Left lung (tissue), 10 donors: ENCODE measurements around the gene MALRD1. TPM values are rescaled to one million over a fixed set of nuclear protein-coding genes. Genes with fewer than 3 reads are reported as not detected.

ENCODE experiments used
- ATAC-seq: fragments of 200-7000 bp; cut with Tn5 transposase; one replicate; pipeline ENCODE4 v1.9.1; 2020; ENCODE audit warnings: moderate library complexity
- DNase-seq, 4 donors: peaks; one replicate each; pipeline ENCODE4 v3.0.0-alpha.2; 2013 to 2020
- H3K27ac ChIP-seq, 2 donors: fragments of 200-600 bp; sonication (generic) in 1 of 2; one replicate each; pipeline versions ENCODE4 v1.5.0 to v1.8.0; 2020 to 2021
- H3K27me3 ChIP-seq, 2 donors: fragments of 200-600 bp; sonication (generic) in 1 of 2; one replicate each; pipeline versions ENCODE4 v1.5.0 to v1.8.0; 2020 to 2021
- H3K36me3 ChIP-seq, 2 donors: fragments of 200-600 bp; sonication (generic) in 1 of 2; one replicate each; pipeline versions ENCODE4 v1.5.0 to v1.8.0; 2020 to 2021
- H3K4me1 ChIP-seq, 2 donors: fragments of 200-600 bp; one replicate each; pipeline ENCODE4 v1.8.0; 2021
- H3K4me3 ChIP-seq, 2 donors: fragments of 200-600 bp; sonication (generic) in 1 of 2; one replicate each; pipeline versions ENCODE4 v1.5.0 to v1.8.0; 2020 to 2021; ENCODE audit warnings: mild to moderate bottlenecking in 1 of 2
- H3K9me3 ChIP-seq, 2 donors: fragments of 200-600 bp; sonication (generic) in 1 of 2; one replicate each; pipeline versions ENCODE4 v1.5.0 to v1.8.0; 2020 to 2021
- CTCF ChIP-seq, 2 donors: fragments of 200-600 bp; sonication (generic) in 1 of 2; IDR thresholded peaks; one replicate each; pipeline versions ENCODE4 v1.5.0 to v1.8.0; 2021; ENCODE audit warnings: antibody characterized with exemption in 2 of 2
- intact Hi-C, 2 donors: fragments of 100-400 bp; cut with DNase I; formaldehyde crosslinking; loops; one replicate each; pipeline versions ENCODE4 v1.11.2 to v1.14.2; 2022
- polyA plus RNA-seq, 6 donors: library from polyadenylated mRNA; unstranded; fragments of 120-200 nt; gene quantifications; one replicate each; pipeline ENCODE4 v1.2.1, GENCODE V29; 2013; ENCODE audit not compliant: insufficient read length in 6 of 6
- total RNA-seq, 2 donors: library from RNA; stranded (reverse); fragmentation: NEBNext Ultra II Directional; extraction: Animal tissue kit (Norgen Biotek cat#: 25700); gene quantifications; one replicate each; pipeline ENCODE4 v1.2.1, GENCODE V29; 2021
- donor health status: DM: no; HTN: yes; CAD: no.
- donor health status: DM: no; HTN: no; CAD: no.

The MALRD1 gene
- total and polyA plus RNA-seq, 8 donors, result 2.6 to 12.3 (median 6.9) TPM

- H3K4me3 ChIP-seq, result no peak overlapping the region
- no peak for DNase-seq
- no peaks in the 10 kb centered on the region for H3K27me3 ChIP-seq
- no peaks in the 10 kb centered on the region for H3K36me3 ChIP-seq
- no peak for ATAC-seq
- H3K9me3 ChIP-seq, result peaks cover 0 to 2% of the 10 kb centered on the region in 2 donors
- no peaks in the 10 kb centered on the region for H3K4me1 ChIP-seq
- H3K27ac ChIP-seq, result no peak overlapping the region
- intact Hi-C loops, result no loop called here
- no peak for TF ChIP-seq CTCF (IDR thresholded peaks at IDR 0.05)
These were observed 611.5 kb downstream of the MALRD1 start for GRCh38 chr10:19659920-19660655.

- Histone ChIP-seq H3K4me3 (no peak overlapping the region), H3K27me3 (no peaks in the 10 kb centered on the region), H3K36me3 (no peaks in the 10 kb centered on the region), H3K27ac (no peak overlapping the region), H3K4me1 (no peaks in the 10 kb centered on the region), H3K9me3 (peaks cover 0 to 4% of the 10 kb centered on the region in 2 donors)
- intact Hi-C loops, result no loop called here
- ATAC-seq, result no peak
- no peak for DNase-seq
- no peak for TF ChIP-seq CTCF (IDR thresholded peaks at IDR 0.05)
These were observed 614.7 kb downstream of the MALRD1 start for GRCh38 chr10:19663344-19663743.

- Histone ChIP-seq H3K9me3 (peaks cover 0 to 3% of the 10 kb centered on the region in 2 donors), H3K36me3 (no peaks in the 10 kb centered on the region), H3K27me3 (no peaks in the 10 kb centered on the region), H3K4me1 (no peaks in the 10 kb centered on the region), H3K4me3 (no peak overlapping the region), H3K27ac (no peak overlapping the region)
- intact Hi-C loops, result no loop called here
- TF ChIP-seq CTCF (IDR thresholded peaks at IDR 0.05), result no peak
- no peak for DNase-seq
- ATAC-seq, result no peak
These were observed 619.5 kb downstream of the MALRD1 start for GRCh38 chr10:19668116-19668515.

- DNase-seq (no peak), ATAC-seq (no peak)
- no peak for TF ChIP-seq CTCF (IDR thresholded peaks at IDR 0.05)
- H3K27me3 ChIP-seq, result no peaks in the 10 kb centered on the region
- H3K36me3 ChIP-seq, result no peaks in the 10 kb centered on the region
- no peak overlapping the region for H3K4me3 ChIP-seq
- peaks cover 0 to 18% of the 10 kb centered on the region in 2 donors for H3K9me3 ChIP-seq
- H3K4me1 ChIP-seq, result no peaks in the 10 kb centered on the region
- H3K27ac ChIP-seq, result no peak overlapping the region
- intact Hi-C loops, result no loop called here
These were observed 627.5 kb downstream of the MALRD1 start for GRCh38 chr10:19676063-19676462.

GRCh38 chr10:19683356-19683755 is 634.8 kb downstream of the MALRD1 start:
- no peaks in the 10 kb centered on the region for H3K36me3 ChIP-seq
- ATAC-seq (no peak), DNase-seq (no peak)
- no peak for TF ChIP-seq CTCF (IDR thresholded peaks at IDR 0.05)
- no peak overlapping the region for H3K27ac ChIP-seq
- H3K4me1 ChIP-seq, result no peaks in the 10 kb centered on the region
- no peak overlapping the region for H3K4me3 ChIP-seq
- peaks cover 0 to 13% of the 10 kb centered on the region in 2 donors for H3K9me3 ChIP-seq
- no peaks in the 10 kb centered on the region for H3K27me3 ChIP-seq
- intact Hi-C loops, result no loop called here
